Measurements from ENCODE around the gene NEK9. TPM values are rescaled to one million over a fixed set of nuclear protein-coding genes. Genes with fewer than 3 reads are reported as not detected.

The NEK9 gene
- total and polyA plus RNA-seq, 2 experiments from 2014 or later = 41.0 to 47.6 TPM

DNA sequence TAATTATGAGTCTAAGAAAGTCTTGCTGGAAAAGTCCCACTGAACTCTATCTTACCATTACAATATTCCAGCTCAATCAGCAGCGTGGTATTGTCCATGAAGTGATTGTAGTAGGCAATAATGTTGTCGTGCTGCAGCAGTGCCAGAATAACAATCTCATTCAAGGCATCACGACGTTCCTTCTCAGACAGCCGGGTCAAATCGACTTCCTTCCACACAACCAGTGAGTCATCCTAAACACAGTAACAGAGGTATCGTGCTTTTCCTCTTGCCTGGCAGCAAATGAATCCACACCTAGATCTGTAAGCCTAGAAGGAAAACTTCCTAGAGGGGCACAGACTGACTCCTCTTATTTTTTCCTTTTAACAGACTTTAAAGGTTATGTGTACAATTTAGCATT is 2.9 kb downstream of the NEK9 start:
- Histone ChIP-seq H3K4me1 (ENCODE audit: insufficient read depth) (peaks cover 30% of the 10 kb centered on the region), H3K9me2 (ENCODE audit: insufficient read depth) (no peaks in the 10 kb centered on the region), H3K27me3 (replicated peaks; ENCODE audit: insufficient read depth) (no peaks in the 10 kb centered on the region), H3K9me3 (ENCODE audit: low read depth) (no peaks in the 10 kb centered on the region), H3K4me3 (no peak overlapping the region), H3K9ac (0 out of 2 replicates have a peak overlapping the region, but pooled peaks have one; percentile 20), H3K79me2 (ENCODE audit: insufficient read depth) (peaks cover 42% of the 10 kb centered on the region), H2AFZ (no peak overlapping the region), H3K27ac (peak overlapping the region; percentile 52), H3F3A (ENCODE audit: insufficient read depth) (peaks cover 36% of the 10 kb centered on the region), H3K36me3 (ENCODE audit: low read depth) (peaks cover 14% of the 10 kb centered on the region; the same call in 1 of the 2 replicates), H3K4me2 (ENCODE audit: unreplicated experiment) (peak overlapping the region; percentile 62), H4K20me1 (ENCODE audit: insufficient read depth) (no peaks in the 10 kb centered on the region)
- in situ Hi-C loops (cut with MboI) = loop anchor here (10.0 kb wide), 1 partner anchor 181 kb away; no protein-coding TSS in a partner anchor
- TF ChIP-seq EZH2phosphoT487 (IDR thresholded peaks at IDR 0.05; ENCODE audit: insufficient read depth, low read depth) (no peak), EZH2 (IDR thresholded peaks at IDR 0.05; ENCODE audit: insufficient read depth, poor library complexity, severe bottlenecking) (no peak)
- WGBS, 2 experiments (ENCODE audit: low coverage in 1 of 2, low lambda C conversion rate in 2 of 2, missing lambda C conversion rate in 2 of 2) = 25% methylated on average over 7 of the region's 7 CpGs
- peak; percentile 90 for DNase-seq

DNA sequence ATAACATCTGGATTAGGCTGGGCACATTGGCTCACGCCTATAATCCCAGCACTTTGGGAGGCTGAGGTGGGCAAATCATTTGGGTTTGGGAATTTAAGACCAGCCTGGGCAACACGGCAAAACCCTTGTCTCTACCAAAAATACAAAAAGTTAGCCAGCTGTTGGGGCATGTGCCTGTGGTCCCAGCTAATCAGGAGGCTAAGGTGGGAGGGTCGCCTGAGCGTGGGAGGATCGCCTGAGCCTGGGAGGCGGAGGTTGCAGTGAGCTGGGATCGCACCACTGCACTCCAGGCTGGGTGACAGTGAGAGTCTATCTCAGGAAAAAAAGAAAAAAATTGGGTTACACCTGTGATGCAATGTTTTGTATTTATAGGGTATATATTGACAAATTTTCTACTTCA is 5.3 kb downstream of the NEK9 start:
- Histone ChIP-seq H3K9me3 (ENCODE audit: low read depth) (no peaks in the 10 kb centered on the region), H4K20me1 (ENCODE audit: insufficient read depth) (no peaks in the 10 kb centered on the region), H3K27me3 (replicated peaks; ENCODE audit: insufficient read depth) (no peaks in the 10 kb centered on the region), H3K4me1 (ENCODE audit: insufficient read depth) (peaks cover 30% of the 10 kb centered on the region), H3K4me2 (ENCODE audit: unreplicated experiment) (no peak overlapping the region), H3K4me3 (no peak overlapping the region), H3K9me2 (ENCODE audit: insufficient read depth) (no peaks in the 10 kb centered on the region), H3K27ac (no peak overlapping the region), H3F3A (ENCODE audit: insufficient read depth) (peaks cover 37% of the 10 kb centered on the region), H2AFZ (no peak overlapping the region), H3K36me3 (ENCODE audit: low read depth) (peaks cover 27% of the 10 kb centered on the region), H3K79me2 (ENCODE audit: insufficient read depth) (peaks cover 22% of the 10 kb centered on the region), H3K9ac (no peak overlapping the region)
- no peak for TF ChIP-seq EZH2phosphoT487 (IDR thresholded peaks at IDR 0.05; ENCODE audit: insufficient read depth, low read depth)
- no peak for TF ChIP-seq EZH2 (IDR thresholded peaks at IDR 0.05; ENCODE audit: insufficient read depth, poor library complexity, severe bottlenecking)
- 85 to 96% methylated on average over 7 of the region's 7 CpGs for WGBS, 2 experiments (ENCODE audit: low coverage in 1 of 2, low lambda C conversion rate in 2 of 2, missing lambda C conversion rate in 2 of 2)
- no peak for DNase-seq
- in situ Hi-C loops (cut with MboI) = loop anchor here (10.0 kb wide), 1 partner anchor 183 kb away; no protein-coding TSS in a partner anchor

GRCh38 chr14:75120541-75121291 is 6.1 kb downstream of the NEK9 start:
- Histone ChIP-seq H3K9me2 (ENCODE audit: insufficient read depth) (no peaks in the 10 kb centered on the region), H2AFZ (no peak overlapping the region), H3K36me3 (ENCODE audit: low read depth) (peaks cover 33% of the 10 kb centered on the region), H3K27ac (no peak overlapping the region), H3K4me1 (ENCODE audit: insufficient read depth) (peaks cover 26% of the 10 kb centered on the region), H3F3A (ENCODE audit: insufficient read depth) (peaks cover 30% of the 10 kb centered on the region), H3K9ac (no peak overlapping the region), H3K9me3 (ENCODE audit: low read depth) (no peaks in the 10 kb centered on the region), H3K4me2 (ENCODE audit: unreplicated experiment) (no peak overlapping the region), H4K20me1 (ENCODE audit: insufficient read depth) (no peaks in the 10 kb centered on the region), H3K4me3 (no peak overlapping the region), H3K27me3 (replicated peaks; ENCODE audit: insufficient read depth) (no peaks in the 10 kb centered on the region), H3K79me2 (ENCODE audit: insufficient read depth) (peaks cover 15% of the 10 kb centered on the region)
- no peak for DNase-seq
- 83% methylated on average over 3 of the region's 3 CpGs for WGBS, 2 experiments (ENCODE audit: low coverage in 1 of 2, low lambda C conversion rate in 2 of 2, missing lambda C conversion rate in 2 of 2)
- TF ChIP-seq EZH2 (IDR thresholded peaks at IDR 0.05; ENCODE audit: insufficient read depth, poor library complexity, severe bottlenecking) = no peak
- in situ Hi-C loops (cut with MboI) = loop anchor here (10.0 kb wide), 1 partner anchor 184 kb away; no protein-coding TSS in a partner anchor

DNA sequence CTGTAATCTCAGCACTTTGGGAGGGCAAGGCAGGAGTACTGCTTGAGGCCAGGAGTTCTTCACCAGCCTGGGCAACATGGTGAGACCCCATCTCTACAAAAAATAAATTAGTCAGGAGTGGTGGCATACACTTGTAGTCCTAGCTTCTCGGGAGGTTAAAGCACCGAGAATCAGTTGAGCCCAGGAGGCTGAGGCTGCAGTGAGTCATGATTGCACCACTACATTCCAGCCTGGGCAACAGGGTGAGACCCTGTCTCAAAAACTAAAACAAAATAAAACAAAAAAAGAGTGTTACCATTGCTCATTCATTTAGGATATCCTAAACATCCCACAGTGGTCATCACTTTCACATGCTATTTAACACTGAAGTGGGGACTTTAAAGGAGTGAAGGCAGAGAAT is 7.8 kb downstream of the NEK9 start:
- Histone ChIP-seq H3F3A (ENCODE audit: insufficient read depth) (peaks cover 14% of the 10 kb centered on the region), H3K4me3 (no peak overlapping the region), H2AFZ (no peak overlapping the region), H3K27me3 (replicated peaks; ENCODE audit: insufficient read depth) (no peaks in the 10 kb centered on the region), H3K79me2 (ENCODE audit: insufficient read depth) (no peaks in the 10 kb centered on the region; the same call in 1 of the 2 replicates), H3K4me2 (ENCODE audit: unreplicated experiment) (no peak overlapping the region), H3K9me3 (ENCODE audit: low read depth) (no peaks in the 10 kb centered on the region), H3K9me2 (ENCODE audit: insufficient read depth) (no peaks in the 10 kb centered on the region), H3K9ac (no peak overlapping the region), H3K27ac (no peak overlapping the region), H3K36me3 (ENCODE audit: low read depth) (peaks cover 48% of the 10 kb centered on the region), H3K4me1 (ENCODE audit: insufficient read depth) (peaks cover 9% of the 10 kb centered on the region), H4K20me1 (ENCODE audit: insufficient read depth) (no peaks in the 10 kb centered on the region)
- DNase-seq = peak; percentile 26
- in situ Hi-C loops (cut with MboI) = no loop called here
- TF ChIP-seq EZH2 (IDR thresholded peaks at IDR 0.05; ENCODE audit: insufficient read depth, poor library complexity, severe bottlenecking) (no peak), EZH2phosphoT487 (IDR thresholded peaks at IDR 0.05; ENCODE audit: insufficient read depth, low read depth) (no peak)
- WGBS, 2 experiments (ENCODE audit: low coverage in 1 of 2, low lambda C conversion rate in 2 of 2, missing lambda C conversion rate in 2 of 2) = 56 to 62% methylated on average over 2 of the region's 2 CpGs

Data from GM23248 (cell line).